Caco-2 (cell line): ENCODE results near the gene JAK1. TPM values are rescaled to one million over a fixed set of nuclear protein-coding genes. Genes with fewer than 3 reads are reported as not detected.

Experiments used
- BruUV-seq: library from RNA; stranded (reverse); fragments of 400-500 nt; replicated peaks from 2 replicates; lab custom pipeline; 2021; lab: Mats Ljungman, UMichigan
- CTCF ChIA-PET: fragments of 300-600 bp; sonication (Branson Sonifier 250); formaldehyde crosslinking; loops from one replicate; lab custom pipeline; 2022; ENCODE audit warnings: antibody characterized with exemption; lab: Charles Lee
- POLR2A ChIA-PET: fragments of 300-600 bp; sonication (Branson Sonifier 250); formaldehyde crosslinking; loops from one replicate; lab custom pipeline; 2022; ENCODE audit warnings: antibody characterized with exemption; lab: Charles Lee
- DNase-seq, 2 experiments: peaks; one replicate each; pipeline versions ENCODE4 v3.0.0 to v3.0.0-alpha.2; 2020 to 2022
- H3K27me3 ChIP-seq: replicated peaks from 2 replicates; pipeline ENCODE4 v1.6.0; 2011; ENCODE audit warnings: low read length; ENCODE audit not compliant: control insufficient read depth, insufficient read depth
- H3K36me3 ChIP-seq: 2 replicates; pipeline ENCODE4 v1.5.1; 2011; ENCODE audit warnings: low read length; ENCODE audit not compliant: control insufficient read depth, insufficient read depth
- H3K4me1 ChIP-seq: fragments of 250-450 bp; sonication (Bioruptor Pico); 2 replicates; pipeline ENCODE4 v1.5.1; 2020; ENCODE audit warnings: mild to moderate bottlenecking
- H3K4me3 ChIP-seq: 2 replicates; pipeline ENCODE4 v1.5.1; 2011; ENCODE audit warnings: low read depth, mild to moderate bottlenecking, control low read depth, low read length
- H3K9me3 ChIP-seq: fragments of 250-450 bp; sonication (Bioruptor Pico); 2 replicates; pipeline ENCODE4 v1.5.1; 2020; ENCODE audit warnings: mild to moderate bottlenecking, moderate library complexity
- H3K27ac Mint-ChIP-seq: one replicate; pipeline ENCODE4 v1.8.0; 2022; ENCODE audit warnings: mixed read lengths; ENCODE audit not compliant: unreplicated experiment
- H3K27me3 Mint-ChIP-seq: one replicate; pipeline ENCODE4 v1.8.0; 2022; ENCODE audit warnings: mixed read lengths; ENCODE audit not compliant: insufficient read depth, unreplicated experiment
- H3K36me3 Mint-ChIP-seq: one replicate; pipeline ENCODE4 v1.8.0; 2022; ENCODE audit warnings: mild to moderate bottlenecking, mixed read lengths; ENCODE audit not compliant: insufficient read depth, unreplicated experiment
- H3K4me1 Mint-ChIP-seq: one replicate; pipeline ENCODE4 v1.8.0; 2022; ENCODE audit warnings: low read depth, mixed read lengths; ENCODE audit not compliant: unreplicated experiment
- H3K4me3 Mint-ChIP-seq: one replicate; pipeline ENCODE4 v1.8.0; 2022; ENCODE audit warnings: mild to moderate bottlenecking, moderate library complexity, mixed read lengths; ENCODE audit not compliant: unreplicated experiment
- H3K9me3 Mint-ChIP-seq: one replicate; pipeline ENCODE4 v1.8.0; 2022; ENCODE audit warnings: mixed read lengths; ENCODE audit not compliant: unreplicated experiment
- intact Hi-C: fragments of 100-400 bp; cut with micrococcal nuclease; formaldehyde crosslinking; loops from one replicate; pipeline ENCODE4 v1.10.0; 2022; ENCODE audit not compliant: unreplicated experiment
- total RNA-seq: library from RNA; stranded (reverse); gene quantifications from 2 replicates; pipeline ENCODE4 v1.2.3, GENCODE V29; 2022
- TF ChIP-seq, protein P1 (sequence below), 2 experiments: fragments of 200-600 bp in 1 of 2; IDR thresholded peaks; 1 replicate in 1 of 2; 2 replicates in 1 of 2; pipeline versions ENCODE4 v1.5.1 to v1.8.0; 2011 to 2022; ENCODE audit warnings: antibody characterized with exemption in 1 of 2, control low read depth in 1 of 2, inconsistent platforms in 1 of 2, low read depth in 1 of 2, low read length in 1 of 2, mild to moderate bottlenecking in 1 of 2, moderate library complexity in 1 of 2; ENCODE audit not compliant: insufficient read depth in 1 of 2, severe bottlenecking in 1 of 2, unreplicated experiment in 1 of 2

Gene JAK1
- total RNA-seq, 1 experiment from 2014 or later: 35.5 TPM

DNA sequence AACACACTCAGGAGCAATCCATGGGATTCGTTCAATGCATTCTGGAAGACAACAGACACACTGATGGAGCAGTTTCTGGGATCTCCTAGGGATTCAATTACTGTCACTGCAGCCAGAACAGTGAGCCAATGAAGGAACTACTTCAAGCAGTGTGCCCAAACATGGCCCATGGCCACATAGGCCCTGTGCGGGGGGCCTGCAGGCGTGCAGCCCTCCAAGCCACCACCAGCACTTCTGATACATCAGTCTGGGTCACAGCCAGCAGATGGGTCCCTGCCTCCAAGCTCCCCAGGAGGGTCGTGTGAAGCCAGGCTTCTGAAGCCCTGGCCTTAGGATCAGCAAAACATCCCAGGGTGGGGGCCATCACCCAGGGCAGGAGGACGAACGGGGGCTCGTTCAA lies 122.2 kb downstream of the JAK1 start:
- Histone ChIP-seq H3K4me1 (no peaks in the 10 kb centered on the region), H3K4me3 (no peak overlapping the region), H3K27me3 (no peaks in the 10 kb centered on the region), H3K36me3 (no peaks in the 10 kb centered on the region), H3K9me3 (no peaks in the 10 kb centered on the region)
- CTCF ChIA-PET: no interaction called here
- H3K27me3 Mint-ChIP-seq: no peaks in the 10 kb centered on the region
- no peak for DNase-seq
- TF ChIP-seq, protein P1, sequence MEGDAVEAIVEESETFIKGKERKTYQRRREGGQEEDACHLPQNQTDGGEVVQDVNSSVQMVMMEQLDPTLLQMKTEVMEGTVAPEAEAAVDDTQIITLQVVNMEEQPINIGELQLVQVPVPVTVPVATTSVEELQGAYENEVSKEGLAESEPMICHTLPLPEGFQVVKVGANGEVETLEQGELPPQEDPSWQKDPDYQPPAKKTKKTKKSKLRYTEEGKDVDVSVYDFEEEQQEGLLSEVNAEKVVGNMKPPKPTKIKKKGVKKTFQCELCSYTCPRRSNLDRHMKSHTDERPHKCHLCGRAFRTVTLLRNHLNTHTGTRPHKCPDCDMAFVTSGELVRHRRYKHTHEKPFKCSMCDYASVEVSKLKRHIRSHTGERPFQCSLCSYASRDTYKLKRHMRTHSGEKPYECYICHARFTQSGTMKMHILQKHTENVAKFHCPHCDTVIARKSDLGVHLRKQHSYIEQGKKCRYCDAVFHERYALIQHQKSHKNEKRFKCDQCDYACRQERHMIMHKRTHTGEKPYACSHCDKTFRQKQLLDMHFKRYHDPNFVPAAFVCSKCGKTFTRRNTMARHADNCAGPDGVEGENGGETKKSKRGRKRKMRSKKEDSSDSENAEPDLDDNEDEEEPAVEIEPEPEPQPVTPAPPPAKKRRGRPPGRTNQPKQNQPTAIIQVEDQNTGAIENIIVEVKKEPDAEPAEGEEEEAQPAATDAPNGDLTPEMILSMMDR (IDR thresholded peaks at IDR 0.05; ENCODE audit: insufficient read depth in 1 of 2, low read depth in 1 of 2, low read length in 1 of 2, severe bottlenecking in 1 of 2, unreplicated experiment in 1 of 2): no peak
- intact Hi-C loops: no loop called here
- no peaks in the 10 kb centered on the region for H3K9me3 Mint-ChIP-seq
- H3K36me3 Mint-ChIP-seq: peaks cover 14% of the 10 kb centered on the region
- BruUV-seq: no TSS peak
- POLR2A ChIA-PET: no interaction called here
- H3K27ac Mint-ChIP-seq: no peak overlapping the region
- H3K4me1 Mint-ChIP-seq: no peaks in the 10 kb centered on the region
- no peak overlapping the region for H3K4me3 Mint-ChIP-seq

GRCh38 chr1:64843675-64844074 lies 122.7 kb downstream of the JAK1 start:
- H3K4me1 ChIP-seq: no peaks in the 10 kb centered on the region
- Mint-ChIP-seq H3K4me3 (no peak overlapping the region), H3K36me3 (peaks cover 14% of the 10 kb centered on the region), H3K27ac (no peak overlapping the region), H3K9me3 (no peaks in the 10 kb centered on the region), H3K4me1 (no peaks in the 10 kb centered on the region), H3K27me3 (no peaks in the 10 kb centered on the region)
- H3K27me3 ChIP-seq: no peaks in the 10 kb centered on the region
- intact Hi-C loops: no loop called here
- CTCF ChIA-PET: no interaction called here
- no peak for DNase-seq
- no TSS peak for BruUV-seq
- no peak overlapping the region for H3K4me3 ChIP-seq
- TF ChIP-seq, protein P1 (IDR thresholded peaks at IDR 0.05; ENCODE audit: insufficient read depth in 1 of 2, low read depth in 1 of 2, low read length in 1 of 2, severe bottlenecking in 1 of 2, unreplicated experiment in 1 of 2): no peak
- no peaks in the 10 kb centered on the region for H3K9me3 ChIP-seq
- H3K36me3 ChIP-seq: no peaks in the 10 kb centered on the region
- POLR2A ChIA-PET: no interaction called here

GRCh38 chr1:64842224-64842623 lies 124.1 kb downstream of the JAK1 start:
- Histone ChIP-seq H3K4me3 (no peak overlapping the region), H3K27me3 (no peaks in the 10 kb centered on the region), H3K9me3 (no peaks in the 10 kb centered on the region), H3K36me3 (no peaks in the 10 kb centered on the region), H3K4me1 (no peaks in the 10 kb centered on the region)
- Mint-ChIP-seq H3K27me3 (no peaks in the 10 kb centered on the region), H3K36me3 (peaks cover 14% of the 10 kb centered on the region), H3K27ac (no peak overlapping the region), H3K9me3 (no peaks in the 10 kb centered on the region), H3K4me3 (no peak overlapping the region), H3K4me1 (no peaks in the 10 kb centered on the region)
- CTCF ChIA-PET: no interaction called here
- BruUV-seq: no TSS peak
- intact Hi-C loops: no loop called here
- TF ChIP-seq, protein P1 (IDR thresholded peaks at IDR 0.05; ENCODE audit: insufficient read depth in 1 of 2, low read depth in 1 of 2, low read length in 1 of 2, severe bottlenecking in 1 of 2, unreplicated experiment in 1 of 2): no peak
- POLR2A ChIA-PET: no interaction called here
- no peak for DNase-seq
